Measurements from ENCODE around the gene NFATC2.

NFATC2 gene

DNA sequence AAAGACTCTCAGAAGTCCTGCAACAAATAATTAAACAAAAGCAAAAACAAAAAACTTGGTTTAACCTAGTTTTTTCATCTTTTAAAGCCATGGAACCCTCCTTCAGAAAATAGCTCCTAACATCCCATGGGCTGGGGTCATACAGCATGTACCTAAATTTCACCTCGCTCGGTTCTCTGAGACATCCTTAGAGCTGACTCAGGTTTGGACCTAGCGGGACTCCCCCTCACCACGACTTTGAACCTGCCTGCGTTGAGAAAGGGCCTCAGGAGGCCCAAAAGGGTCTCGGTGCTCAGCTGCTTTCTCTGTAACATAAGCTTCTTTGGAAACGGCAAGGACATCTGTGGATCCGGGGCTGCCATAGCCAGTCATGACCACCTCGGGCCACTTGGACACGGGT is 112.8 kb downstream of the NFATC2 start:
- DNase-seq (ENCODE audit: low read depth): no peak

DNA sequence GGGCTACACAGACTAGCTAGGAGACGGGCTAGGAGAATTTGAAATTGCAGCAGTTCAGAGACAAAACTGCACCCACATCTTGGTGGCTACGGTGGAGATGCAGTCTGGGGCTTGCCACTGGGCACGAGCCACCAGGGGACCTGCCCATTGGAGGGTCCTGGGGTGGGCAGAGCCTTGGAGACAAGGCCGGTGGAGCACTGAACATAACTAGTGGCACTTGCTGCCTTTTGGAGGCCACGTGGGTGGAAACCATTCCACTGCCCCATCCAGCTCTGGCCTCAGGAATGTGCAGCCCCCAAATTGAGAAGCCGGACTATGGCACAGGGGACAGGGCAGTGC is 113.4 kb downstream of the NFATC2 start:
- DNase-seq (ENCODE audit: low read depth): no peak

DNA sequence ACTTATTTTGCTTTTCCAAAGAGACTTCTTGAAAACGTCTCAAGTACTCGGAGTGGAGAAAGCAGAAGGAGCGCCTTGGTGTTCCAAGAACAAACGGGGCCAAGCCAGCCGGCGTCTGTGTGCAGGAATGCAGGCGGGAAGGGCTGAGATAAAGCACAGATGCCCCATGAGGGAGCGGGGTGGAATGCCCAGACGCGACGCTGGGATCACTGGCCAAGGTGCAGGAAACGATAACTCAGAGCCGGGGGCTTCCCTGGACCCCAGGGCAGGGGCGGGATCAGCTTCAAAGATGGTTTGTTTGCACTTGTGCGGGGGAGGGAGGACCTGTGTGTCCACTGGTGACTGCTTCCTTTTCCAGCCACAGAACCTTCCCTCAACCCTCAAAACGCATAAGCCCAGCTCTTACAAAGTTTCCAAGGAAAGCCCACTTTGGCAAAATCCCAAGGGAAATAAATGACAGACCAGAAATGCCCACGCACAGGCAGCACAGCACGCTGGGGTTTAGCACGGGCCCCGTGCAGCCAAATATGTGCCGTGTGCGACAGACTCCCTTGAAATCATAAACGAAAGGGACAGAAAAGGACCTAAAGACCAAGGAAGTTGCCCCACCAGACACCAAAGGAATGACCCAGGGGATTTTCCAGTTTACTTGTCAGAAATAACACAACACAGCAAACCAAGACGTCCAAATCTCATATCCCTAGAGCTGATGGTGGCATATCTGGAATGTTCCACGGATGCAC is 113.9 kb downstream of the NFATC2 start:
- no peak for DNase-seq (ENCODE audit: low read depth)

DNA sequence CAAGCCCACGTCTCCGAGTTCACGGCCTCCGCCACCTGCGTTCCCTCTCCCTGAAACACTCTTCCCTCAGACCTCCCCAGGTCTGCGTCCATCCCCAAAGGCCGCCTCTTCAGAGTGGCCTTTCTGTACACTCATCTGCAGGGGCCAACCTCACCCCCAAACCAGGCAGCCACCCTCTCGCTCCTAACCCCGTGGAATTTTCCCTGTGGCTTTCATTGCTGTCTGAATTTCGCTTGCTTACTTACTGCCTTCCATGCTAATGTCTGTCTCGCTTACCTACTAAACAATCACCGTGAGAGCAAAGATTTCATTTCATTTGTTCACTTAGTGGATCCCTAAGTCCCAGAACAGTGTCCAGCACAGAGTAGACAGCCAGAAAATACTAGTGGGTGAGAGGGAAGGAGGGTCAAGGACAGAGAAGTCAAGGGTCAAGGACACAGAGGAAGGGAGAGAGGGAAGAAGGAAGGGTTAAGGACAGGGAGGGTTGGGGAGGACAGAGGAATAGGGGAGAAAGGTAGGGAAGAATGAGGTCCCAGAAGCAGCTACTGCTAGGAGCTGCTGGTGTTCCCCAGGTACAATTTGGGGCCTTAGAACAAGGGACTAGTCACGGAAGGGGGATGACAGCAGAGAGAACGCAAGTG is 114.7 kb downstream of the NFATC2 start:
- DNase-seq (ENCODE audit: low read depth): no peak

DNA sequence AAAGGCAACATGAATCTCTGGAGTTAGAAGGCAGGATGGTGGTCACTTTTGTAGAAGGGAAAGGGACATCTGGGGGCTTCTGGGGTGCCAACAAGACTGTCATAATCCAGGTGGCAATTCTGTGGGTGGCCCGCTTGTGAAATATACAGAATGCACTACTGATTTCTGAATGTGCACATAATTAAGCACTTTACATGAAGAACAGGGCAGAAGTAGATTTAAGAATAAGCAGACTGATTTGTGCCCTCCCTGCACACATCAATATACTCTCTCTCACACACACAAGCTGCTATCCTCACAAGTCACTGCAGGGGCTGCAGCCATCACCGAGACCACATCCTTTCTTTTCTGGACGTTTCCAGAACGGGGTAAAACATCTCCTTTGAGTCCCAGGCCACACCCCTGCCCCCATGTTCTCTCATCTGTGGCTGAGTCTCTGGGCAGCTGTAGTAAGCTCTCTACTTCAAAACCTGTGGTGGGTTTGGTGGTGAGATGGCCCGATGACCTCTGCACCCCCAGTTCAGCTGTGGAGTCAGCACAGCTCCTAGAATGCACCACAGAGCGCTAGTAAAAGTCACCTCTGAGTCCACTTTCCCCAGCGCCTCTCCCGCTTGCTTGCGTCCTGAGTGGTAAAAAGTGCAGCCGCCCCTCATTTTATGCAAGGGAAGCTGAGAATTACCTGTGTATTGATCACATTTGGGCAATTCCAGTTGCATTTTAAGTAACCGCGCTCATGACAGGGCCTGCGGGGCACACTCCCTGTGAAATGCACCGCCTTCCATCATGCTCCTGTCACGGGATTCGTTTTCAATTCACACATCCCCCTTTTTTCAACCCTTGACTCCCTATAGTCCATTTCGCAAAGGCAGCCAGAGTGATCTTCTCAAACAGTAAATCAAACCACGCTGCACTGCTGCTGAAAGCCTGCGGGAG is 115.5 kb downstream of the NFATC2 start:
- no peak for DNase-seq (ENCODE audit: low read depth)

DNA sequence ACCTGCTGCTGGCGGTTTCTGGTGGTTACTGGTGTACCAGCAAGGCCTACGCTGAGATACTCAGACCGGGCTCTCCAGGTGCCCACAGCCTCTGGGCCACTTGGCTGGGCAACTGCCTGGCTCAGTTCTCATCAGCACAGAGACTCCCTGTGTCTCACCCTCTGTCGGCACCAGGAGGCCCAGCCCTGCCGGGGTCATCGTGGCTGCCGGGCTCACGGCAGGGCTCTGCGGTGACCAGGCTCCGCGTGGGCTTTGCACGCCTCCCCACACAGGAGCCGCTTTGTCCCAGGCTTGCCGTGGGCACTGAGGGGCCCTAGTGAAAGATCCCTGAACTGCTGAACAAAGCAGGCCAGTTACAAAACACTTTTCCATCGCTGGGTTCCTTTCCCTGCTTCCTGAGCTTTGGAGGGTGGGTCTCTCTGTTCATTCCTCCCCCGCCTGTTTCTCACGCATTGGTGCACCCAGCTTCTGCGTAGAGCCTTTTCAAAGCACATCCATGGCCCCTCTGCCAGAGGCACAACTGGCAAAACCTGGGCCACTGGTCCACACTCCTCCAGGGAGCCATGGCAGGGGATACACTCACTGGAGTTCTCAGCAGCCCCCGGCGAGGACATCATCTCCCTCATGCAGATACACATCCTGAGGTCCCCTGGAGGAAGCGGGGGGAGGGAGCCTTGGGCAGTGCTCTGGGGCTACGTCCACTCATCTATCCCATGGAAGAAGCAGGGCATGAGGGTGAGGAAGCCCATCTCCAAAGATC is 117.0 kb downstream of the NFATC2 start:
- no peak for DNase-seq (ENCODE audit: low read depth)

DNA sequence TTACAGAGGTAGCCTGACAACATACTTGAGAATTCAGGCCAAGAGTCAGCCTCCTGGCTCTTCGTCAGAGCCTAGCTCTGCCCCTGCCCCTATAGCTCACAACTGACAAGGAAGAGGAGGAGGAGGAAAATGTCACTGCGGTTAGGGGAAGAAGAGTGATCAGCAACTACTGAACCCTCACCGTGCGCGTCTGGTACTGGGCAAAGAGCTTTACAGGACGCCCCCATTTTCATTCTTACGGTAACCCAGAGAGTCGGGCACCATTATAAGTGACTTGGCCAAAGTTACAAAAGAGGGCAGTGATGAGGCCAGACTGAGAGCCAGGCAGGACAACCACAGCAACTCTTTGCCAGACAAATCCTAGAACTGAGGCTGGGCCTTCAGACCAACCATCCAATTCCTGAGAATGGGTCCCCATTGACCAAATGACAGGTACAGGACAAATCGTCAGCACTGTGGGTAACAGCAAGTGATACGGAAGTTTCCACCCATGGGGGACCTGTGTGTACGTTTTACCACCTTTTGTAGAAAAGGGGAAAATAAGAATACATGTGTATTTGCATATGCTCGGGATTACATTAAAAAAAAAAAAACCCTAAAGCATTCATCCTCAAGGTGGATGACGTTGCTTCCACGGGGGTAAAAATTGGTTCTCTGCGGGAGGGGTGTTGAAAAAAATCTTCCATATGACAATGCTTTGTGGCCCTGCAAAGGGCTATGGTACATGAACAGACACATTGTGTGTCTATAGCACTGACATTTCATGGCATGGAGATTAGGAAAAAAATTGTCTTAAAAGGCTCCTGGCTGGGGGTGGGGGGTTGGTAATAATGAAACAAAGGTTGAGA is 118.0 kb downstream of the NFATC2 start:
- no peak for DNase-seq (ENCODE audit: low read depth)

DNA sequence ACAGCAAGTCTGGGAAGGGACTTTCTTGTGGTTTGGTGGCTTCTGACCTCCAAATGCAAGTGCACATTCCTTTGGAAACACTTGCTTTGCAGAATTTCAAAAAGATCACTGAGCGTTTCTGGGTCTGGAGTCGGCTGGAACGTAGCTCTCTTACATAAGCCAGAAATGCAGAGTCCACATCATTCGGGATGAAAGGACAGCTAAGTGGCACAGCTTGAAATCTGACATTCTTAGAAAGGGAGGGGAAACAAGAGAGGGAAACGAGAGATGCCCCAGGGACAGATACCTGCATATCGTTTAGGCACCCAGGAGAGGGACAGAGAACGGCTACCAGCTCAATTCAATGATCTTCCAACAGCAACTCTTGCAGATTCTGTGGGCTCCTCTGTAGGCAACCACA is 118.7 kb downstream of the NFATC2 start:
- DNase-seq (ENCODE audit: low read depth): no peak

DNA sequence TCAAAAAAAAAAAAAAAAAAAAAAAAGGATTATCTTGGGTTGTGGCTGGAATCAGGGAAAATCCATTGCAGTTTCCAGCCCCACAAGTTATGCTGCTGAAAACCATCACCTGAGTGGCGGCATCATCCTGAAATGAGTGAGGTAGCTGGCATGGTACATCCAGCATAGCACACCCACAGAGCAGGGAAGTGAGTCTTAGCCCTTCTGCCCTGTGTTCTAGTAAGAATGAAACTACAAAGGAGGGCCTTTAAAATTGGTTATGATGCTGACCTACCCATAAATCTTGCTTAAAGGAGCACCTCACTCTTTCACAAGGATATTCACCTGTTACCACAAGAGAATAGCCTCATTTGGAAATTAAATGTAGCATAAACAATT is 119.2 kb downstream of the NFATC2 start:
- no peak for DNase-seq (ENCODE audit: low read depth)

DNA sequence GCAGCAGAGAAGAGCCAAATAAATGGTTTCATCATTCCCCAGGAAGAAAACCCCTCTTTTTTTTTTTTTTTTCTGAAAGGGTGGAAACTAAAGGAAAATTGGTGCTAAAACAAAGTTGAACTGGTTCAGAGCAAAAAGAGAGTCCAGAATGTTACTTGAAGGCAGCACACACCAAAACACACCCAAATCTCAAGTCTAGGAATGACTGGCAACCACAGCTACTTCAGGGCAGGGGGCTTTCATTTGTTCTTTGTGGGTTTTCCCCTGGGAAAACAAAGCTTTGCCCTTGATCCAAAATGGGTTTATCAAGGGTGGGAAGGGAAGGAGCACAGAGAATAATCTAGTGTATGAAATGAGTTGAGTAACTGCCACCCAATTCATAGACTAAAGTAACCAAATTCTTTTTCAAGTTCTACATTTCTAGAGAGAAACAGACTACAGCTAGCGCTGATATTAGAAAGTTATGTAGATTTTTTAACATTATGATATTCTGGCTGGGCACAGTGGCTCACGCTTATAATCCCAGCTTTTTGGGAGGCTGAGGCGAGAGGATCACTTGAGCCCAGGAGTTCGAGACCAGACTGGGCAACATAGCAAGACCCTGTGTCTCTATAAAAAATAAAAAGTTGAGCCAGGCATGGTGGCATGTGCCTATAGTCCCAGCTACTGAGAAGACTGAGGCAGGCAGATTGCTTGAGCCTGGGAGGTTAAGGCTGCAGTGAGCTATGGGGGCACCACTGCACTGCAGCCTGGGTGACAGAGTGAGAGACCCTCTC is 119.8 kb downstream of the NFATC2 start:
- DNase-seq (ENCODE audit: low read depth): no peak

DNA sequence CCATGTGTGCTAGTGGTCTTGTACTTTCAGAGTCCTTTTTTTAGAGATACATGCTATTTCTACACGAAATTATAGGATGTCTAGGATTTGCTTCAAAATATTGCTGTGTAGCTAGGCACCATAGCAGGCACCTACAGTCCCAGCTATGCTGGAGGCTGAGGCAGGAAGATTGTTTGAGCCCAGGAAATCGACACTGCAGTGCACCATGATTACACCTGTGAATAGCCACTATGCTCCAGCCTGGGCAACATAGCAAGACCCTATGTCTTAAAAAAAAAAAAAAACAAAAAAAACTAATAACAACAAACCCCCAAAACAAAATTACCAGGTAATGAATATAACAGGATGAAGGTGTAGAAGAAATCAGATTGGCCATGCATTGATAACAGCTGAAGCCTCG is 121.7 kb downstream of the NFATC2 start:
- no peak for DNase-seq (ENCODE audit: low read depth)

DNA sequence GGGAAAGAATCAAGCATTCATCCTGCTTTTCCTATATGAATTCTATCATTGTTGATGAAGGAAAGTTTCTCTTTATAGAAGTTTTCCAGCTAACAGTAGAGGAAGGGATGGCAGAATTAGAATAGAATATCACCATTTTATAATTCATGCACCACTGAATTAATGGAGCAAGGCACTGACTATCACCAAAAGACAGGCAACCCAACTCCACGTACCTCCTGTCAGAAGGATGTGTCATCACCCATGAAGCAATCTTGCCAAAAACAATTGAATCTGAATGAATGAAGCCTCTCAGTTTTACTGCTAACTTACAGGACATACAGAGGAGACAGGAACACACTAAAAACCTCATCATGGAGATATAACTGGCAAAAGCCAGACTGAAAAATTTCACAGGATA is 122.4 kb downstream of the NFATC2 start:
- DNase-seq (ENCODE audit: low read depth): no peak

DNA sequence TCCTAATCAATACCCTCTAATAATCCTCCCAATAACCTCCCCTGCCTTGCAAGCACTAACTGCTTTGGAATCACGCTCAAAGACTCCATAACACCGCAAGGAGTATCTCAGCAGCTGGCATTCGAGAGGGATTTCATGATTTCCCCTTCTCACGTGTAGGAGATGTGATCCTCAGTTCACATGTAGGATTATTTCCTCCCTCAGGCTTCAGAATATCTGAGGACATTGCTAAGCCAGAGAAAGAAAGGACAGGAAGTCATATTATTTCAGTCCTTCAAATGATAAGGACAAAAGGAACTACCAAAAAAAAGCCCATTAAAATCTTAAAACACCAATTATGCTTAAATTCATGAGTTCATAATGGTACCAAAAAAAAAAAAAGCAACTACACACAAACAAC is 122.9 kb downstream of the NFATC2 start:
- DNase-seq (ENCODE audit: low read depth): no peak

DNA sequence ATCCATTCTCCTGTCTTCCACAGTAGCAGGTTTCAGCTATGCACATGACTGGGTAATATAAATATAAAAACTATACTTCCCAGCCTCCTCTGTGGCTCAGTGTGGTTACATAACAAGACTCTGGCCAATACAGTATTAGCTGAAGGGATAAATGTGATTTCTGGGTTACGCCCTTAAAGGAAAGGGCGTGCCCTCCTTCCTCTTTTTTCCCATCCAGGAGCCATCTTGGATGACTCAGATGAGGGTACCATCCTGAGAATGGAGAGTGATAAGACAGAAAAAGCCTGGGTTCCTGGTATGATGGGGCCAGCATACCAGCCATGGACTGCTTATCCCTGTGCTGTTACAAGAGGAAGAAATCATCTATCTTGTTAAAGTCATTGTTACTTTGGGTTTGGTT is 123.3 kb downstream of the NFATC2 start:
- no peak for DNase-seq (ENCODE audit: low read depth)

DNA sequence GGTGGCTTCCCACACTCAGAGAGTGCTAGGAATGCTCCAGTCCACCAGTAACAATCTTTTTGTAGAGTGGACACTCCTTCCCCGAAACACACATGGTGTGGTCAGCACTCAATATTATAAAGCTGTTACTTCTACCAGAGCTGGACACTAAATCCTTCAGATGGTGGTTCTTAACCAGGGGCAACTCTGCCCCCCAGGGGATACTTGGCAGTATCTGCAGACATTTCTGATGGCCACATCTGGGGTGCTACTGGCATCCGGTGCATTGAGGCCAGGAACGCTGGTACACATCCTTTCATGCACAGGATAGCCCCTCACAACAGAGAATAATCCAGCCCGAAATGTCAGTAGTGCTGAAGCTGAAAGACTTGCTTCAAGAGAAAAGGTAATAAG is 124.4 kb downstream of the NFATC2 start:
- no peak for DNase-seq (ENCODE audit: low read depth)

DNA sequence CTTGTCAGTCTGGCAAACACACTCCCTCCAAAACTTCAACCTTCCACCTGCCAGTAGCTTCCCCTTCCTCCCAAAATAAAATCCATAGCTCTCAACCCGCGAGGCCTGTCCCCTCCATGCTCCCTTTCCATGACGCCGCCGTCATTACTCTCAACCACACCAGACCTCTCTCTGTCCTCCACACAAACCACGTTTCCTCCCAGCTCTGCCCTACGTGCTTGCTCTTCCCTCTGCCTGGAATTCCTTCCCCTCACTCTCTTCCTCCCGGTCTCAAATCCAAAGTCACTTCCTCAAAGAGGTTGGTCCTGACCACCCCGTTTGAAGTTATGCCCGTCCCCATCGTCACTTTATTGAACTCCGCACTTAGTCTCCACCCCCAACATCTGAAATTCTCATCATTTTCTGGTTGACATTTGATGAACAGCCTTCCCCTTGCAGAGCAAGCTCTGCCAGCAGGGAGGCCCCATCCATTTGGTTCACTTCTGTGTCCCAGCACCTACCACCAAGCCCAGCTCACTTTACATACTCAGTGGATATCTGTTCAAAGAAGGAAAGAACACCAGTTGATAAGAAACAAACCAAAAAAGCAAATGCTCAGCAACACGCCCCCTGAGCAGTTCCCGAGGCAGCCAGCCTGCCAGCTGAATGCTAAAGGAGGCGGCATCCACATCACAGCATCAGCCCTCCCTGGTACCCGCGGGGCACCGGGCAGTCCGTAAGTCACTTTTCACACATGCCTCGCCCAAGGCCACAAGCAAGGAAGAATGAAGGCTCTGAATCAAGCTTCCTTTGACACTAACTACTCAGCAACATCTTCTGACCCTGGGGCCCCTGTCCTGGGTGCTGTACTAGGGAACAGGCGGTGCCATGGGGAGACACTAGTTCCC is 125.0 kb downstream of the NFATC2 start:
- no peak for DNase-seq (ENCODE audit: low read depth)

DNA sequence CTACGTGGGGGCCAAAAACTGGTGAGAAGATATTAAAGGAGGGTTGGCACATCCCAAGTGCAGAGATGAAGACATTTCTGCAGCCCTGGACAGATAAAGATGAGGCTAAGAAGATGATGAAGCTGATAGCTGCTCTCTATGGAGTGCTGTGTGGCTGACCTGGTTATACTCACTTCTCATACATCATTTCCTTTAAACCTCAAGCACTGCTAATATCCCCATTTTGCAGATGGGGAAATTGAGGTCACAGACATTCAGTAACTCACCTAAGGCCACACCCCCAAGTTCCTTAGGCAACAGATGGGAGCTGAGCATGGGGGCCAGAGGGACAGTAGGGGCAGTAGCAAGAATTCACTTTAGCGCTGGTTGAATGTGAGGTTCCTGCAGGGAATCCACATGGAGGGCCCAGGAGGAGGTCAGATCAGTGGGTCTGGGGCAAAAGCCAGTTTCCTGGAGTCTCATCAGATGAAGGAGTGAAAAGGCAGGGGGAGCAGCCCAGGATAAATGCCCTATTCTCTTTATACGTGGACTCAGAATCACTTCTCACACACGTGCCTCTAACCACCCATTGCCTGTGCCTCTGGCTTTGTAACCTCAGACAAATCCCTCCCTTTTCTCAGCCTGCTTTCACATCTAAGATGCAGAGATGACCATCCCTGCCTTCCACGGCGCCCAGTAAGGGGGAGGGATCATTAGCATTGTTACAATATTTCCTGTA is 125.8 kb downstream of the NFATC2 start:
- DNase-seq (ENCODE audit: low read depth): no peak

DNA sequence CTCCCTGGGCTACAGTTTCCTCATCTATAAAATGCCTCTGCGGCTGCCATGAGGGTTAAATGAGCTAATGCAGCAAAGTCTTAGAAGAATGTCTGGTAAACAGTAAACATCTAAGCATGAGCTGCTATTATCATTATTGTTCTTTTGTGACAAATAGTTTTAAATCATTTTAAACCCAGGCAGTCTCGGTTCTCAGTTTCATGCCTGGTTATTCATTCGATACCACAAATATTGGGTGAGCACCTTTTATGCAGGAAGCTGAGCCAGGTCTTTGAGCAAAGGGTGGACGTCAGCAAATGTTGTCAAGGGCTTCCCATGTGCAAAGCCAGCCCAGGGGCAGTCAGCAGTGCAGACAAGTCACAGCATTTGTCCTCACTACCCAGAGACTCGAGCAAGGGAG is 128.7 kb downstream of the NFATC2 start:
- DNase-seq (ENCODE audit: low read depth): no peak

DNA sequence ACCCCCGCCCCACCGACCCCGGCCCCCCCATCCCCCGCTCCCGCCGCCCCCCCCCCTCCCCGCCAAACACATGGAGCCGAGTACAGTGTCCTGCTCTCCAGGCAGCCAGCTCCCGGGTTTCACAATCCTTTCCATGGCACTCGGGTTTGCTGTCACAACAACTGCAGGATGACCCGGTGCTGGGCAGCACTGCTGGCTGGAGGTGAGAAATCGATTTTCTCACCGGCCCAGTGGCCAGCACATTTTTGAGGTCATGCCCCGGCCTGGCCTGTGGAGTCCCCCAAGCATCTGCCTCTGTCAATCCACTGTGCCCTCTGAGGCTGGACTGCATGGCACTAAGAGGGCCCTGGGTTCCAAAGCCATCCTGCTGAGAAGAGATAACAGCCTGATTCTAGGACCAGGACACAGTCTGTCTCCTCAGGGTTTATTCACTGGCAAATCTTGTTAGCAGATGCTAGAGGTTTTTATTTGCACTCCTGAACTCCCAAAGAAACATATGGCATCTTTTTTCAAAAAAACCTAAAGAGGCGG is 129.5 kb downstream of the NFATC2 start:
- no peak for DNase-seq (ENCODE audit: low read depth)
